Keratinocyte (primary cell): ENCODE results near the gene ANKHD1.

ENCODE experiments used
- CTCF ChIP-seq, 3 experiments: IDR thresholded peaks in 1 of 3; conservative IDR thresholded peaks in 1 of 3; optimal IDR thresholded peaks in 1 of 3; 2 replicates in 2 of 3; 3 replicates in 1 of 3; pipeline versions ENCODE3 to v1.5.1; 2011; ENCODE audit warnings: low read length in 3 of 3, mild to moderate bottlenecking in 3 of 3, moderate library complexity in 2 of 3, control low read depth in 1 of 3, inconsistent platforms in 1 of 3; ENCODE audit not compliant: insufficient read depth in 2 of 3; ENCODE audit errors: extremely low read depth in 1 of 3
- EZH2 ChIP-seq: IDR thresholded peaks from one replicate; pipeline ENCODE4 v1.6.1; 2012; ENCODE audit warnings: inconsistent platforms, mild to moderate bottlenecking, low read length, moderate library complexity

- no peak for TF ChIP-seq EZH2
- TF ChIP-seq CTCF (optimal IDR thresholded peaks at IDR 0.05 in 1 of 3, IDR thresholded peaks at IDR 0.05 in 1 of 3, conservative IDR thresholded peaks at IDR 0.05 in 1 of 3; ENCODE audit: extremely low read depth in 1 of 3, insufficient read depth in 2 of 3, low read length in 3 of 3), result no peak
Measured at GRCh38 chr5:140550147-140551079, 148.8 kb downstream of the ANKHD1 start.
